K562 (cell line): ENCODE data around the gene ZBED4. TPM values are rescaled to one million over a fixed set of nuclear protein-coding genes. Genes with fewer than 3 reads are reported as not detected.
A peak's percentile ranks its signal among the peaks of the same experiment; 100 is the strongest.

Source experiments
- CBFA2T2 ChIP-seq: fragments of 450-650 bp; conservative IDR thresholded peaks from 2 replicates; pipeline ENCODE4 v1.6.1; 2017; ENCODE audit warnings: mild to moderate bottlenecking
- CBX1 ChIP-seq: sonication (generic); IDR thresholded peaks from 2 replicates; pipeline ENCODE4 v1.6.1; 2016; ENCODE audit warnings: antibody characterized with exemption, low read depth, mild to moderate bottlenecking
- CREB1 ChIP-seq, 2 experiments: sonication (generic) in 1 of 2; formaldehyde crosslinking in 1 of 2; IDR thresholded peaks; 2 replicates each; pipeline versions ENCODE4 v1.6.1 to v1.8.0; 2012 to 2022; ENCODE audit warnings: inconsistent platforms in 1 of 2, mild to moderate bottlenecking in 1 of 2, missing genetic modification reagents in 1 of 2, moderate library complexity in 1 of 2
- CSDE1 ChIP-seq, 2 experiments: fragments of 450-650 bp; IDR thresholded peaks; 2 replicates each; pipeline ENCODE4 v1.6.1; 2016; ENCODE audit warnings: mild to moderate bottlenecking in 1 of 2
- ESRRA ChIP-seq: fragments of 450-650 bp; IDR thresholded peaks from 2 replicates; pipeline ENCODE4 v1.6.1; 2014; ENCODE audit warnings: low read depth, mild to moderate bottlenecking, moderate library complexity, borderline replicate concordance
- HINFP ChIP-seq: fragments of 450-650 bp; conservative IDR thresholded peaks from 2 replicates; pipeline ENCODE4 v1.6.1; 2016; ENCODE audit warnings: missing genetic modification characterization, low read depth, mild to moderate bottlenecking, control low read depth, missing compliant biosample characterization
- HMG20B ChIP-seq: fragments of 250-450 bp; sonication (Bioruptor Pico); IDR thresholded peaks from 2 replicates; pipeline ENCODE4 v1.5.0; 2021; ENCODE audit warnings: mild to moderate bottlenecking
- HNRNPL ChIP-seq: fragments of 200-400 bp; formaldehyde crosslinking; IDR thresholded peaks from 2 replicates; pipeline ENCODE4 v1.6.1; 2017; ENCODE audit warnings: low read depth, mild to moderate bottlenecking, low read length
- MAFF ChIP-seq: IDR thresholded peaks from 2 replicates; pipeline ENCODE4 v1.6.1; 2012; ENCODE audit warnings: low read length, improper control_type of control experiment
- NR2C1 ChIP-seq, 2 experiments: fragments of 450-650 bp; IDR thresholded peaks; 2 replicates each; pipeline ENCODE4 v1.6.1; 2017; ENCODE audit warnings: mild to moderate bottlenecking in 2 of 2, antibody characterized with exemption in 1 of 2, inconsistent platforms in 1 of 2, missing compliant biosample characterization in 1 of 2, missing genetic modification characterization in 1 of 2
- POLR3G ChIP-seq: IDR thresholded peaks from 2 replicates; pipeline ENCODE4 v1.6.1; 2011; ENCODE audit not compliant: insufficient read length, insufficient replicate concordance; ENCODE audit errors: extremely low read depth
- RNF2 ChIP-seq: sonication (generic); IDR thresholded peaks from 2 replicates; pipeline ENCODE4 v1.6.1; 2016
- SOX6 ChIP-seq: fragments of 450-650 bp; IDR thresholded peaks from 2 replicates; pipeline ENCODE4 v1.6.1; 2014; ENCODE audit warnings: mild to moderate bottlenecking
- TCF3 ChIP-seq: sonication (generic); formaldehyde crosslinking; IDR thresholded peaks from 2 replicates; pipeline ENCODE4 v1.4.0; 2020; ENCODE audit warnings: mild to moderate bottlenecking, missing genetic modification reagents
- TFAP4 ChIP-seq: sonication (generic); formaldehyde crosslinking; IDR thresholded peaks from 2 replicates; pipeline ENCODE4 v1.8.0; 2022; ENCODE audit warnings: missing genetic modification reagents, mild to moderate bottlenecking, moderate library complexity, borderline replicate concordance
- TFE3 ChIP-seq: fragments of 450-650 bp; formaldehyde crosslinking; IDR thresholded peaks from 2 replicates; pipeline ENCODE4 v1.4.0; 2020; ENCODE audit warnings: mild to moderate bottlenecking, mixed read lengths
- ZNF143 ChIP-seq: sonication (generic); formaldehyde crosslinking; IDR thresholded peaks from 2 replicates; pipeline ENCODE4 v1.9.0; 2022; ENCODE audit warnings: mild to moderate bottlenecking, missing genetic modification reagents
- ZNF449 ChIP-seq: fragments of 250-450 bp; sonication (Bioruptor Pico); IDR thresholded peaks from 2 replicates; pipeline ENCODE4 v1.8.0; 2022; ENCODE audit warnings: moderate library complexity, mild to moderate bottlenecking, inconsistent platforms
- ZNF740 ChIP-seq, 3 experiments: fragments of 200-800 bp in 1 of 3; sonication (Bioruptor generic) in 1 of 3; sonication (generic) in 1 of 3; formaldehyde crosslinking in 1 of 3; IDR thresholded peaks; 2 replicates each; pipeline versions ENCODE4 v1.6.1 to v1.8.0; 2016 to 2022; ENCODE audit warnings: mild to moderate bottlenecking in 2 of 3, missing compliant biosample characterization in 2 of 3, missing genetic modification characterization in 2 of 3, missing genetic modification reagents in 1 of 3
- polyA plus RNA-seq, 8 experiments: library from polyadenylated mRNA; depleted of rRNA in 4 of 8; stranded (reverse) in 5 of 8; unstranded in 3 of 8; fragments of >200 nt; fragmentation: Nextera tagmentation in 2 of 8; fragmentation: Illumina TruSeq in 1 of 8; extraction: Ambion mirVana in 2 of 8; extraction: Trizol in 1 of 8; gene quantifications; 2 replicates each; pipeline versions ENCODE4 v1.2.1 to v1.2.3, GENCODE V29; 2011 to 2014; ENCODE audit warnings: inconsistent platforms in 1 of 8, missing spikeins in 1 of 8
- total RNA-seq, 7 experiments: library from RNA; depleted of rRNA in 6 of 7; stranded (reverse); fragments of >200 nt in 6 of 7; fragmentation: Illumina TruSeq in 2 of 7; extraction: Trizol in 2 of 7; gene quantifications; 2 replicates each; pipeline versions ENCODE4 v1.2.1 to v1.2.3, GENCODE V29; 2011 to 2021; ENCODE audit warnings: low replicate concordance in 1 of 7

ZBED4 gene
- total and polyA plus RNA-seq, 9 of the 15 experiments (the other 6 are each of a cell fraction or from before 2014, with no cell fraction given), result 1.5 to 16.8 (median 7.4) TPM

GRCh38 chr22:49936018-49936972 is 82.7 kb downstream of the ZBED4 start (continued):
- no peak for TF ChIP-seq HNRNPL
- TF ChIP-seq ESRRA, result peak; percentile 97
- no peak for TF ChIP-seq CSDE1 (IDR thresholded peaks at IDR 0.05)
- TF ChIP-seq ZNF449 (CRISPR knock-in tag), result no peak
- TF ChIP-seq CBFA2T2, result no peak
- TF ChIP-seq TFAP4 (CRISPR knock-in tag), result peak; percentile 71; the same call in 1 of the 2 replicates
- no peak for TF ChIP-seq MAFF
- no peak for TF ChIP-seq NR2C1 (IDR thresholded peaks at IDR 0.05)
- TF ChIP-seq NR2C1 (tag; IDR thresholded peaks at IDR 0.05), result 0 out of 2 replicates have a peak, but pooled peaks have one; percentile 17
- TF ChIP-seq RNF2, result 0 out of 2 replicates have a peak, but pooled peaks have one; percentile 40
- no peak for TF ChIP-seq CREB1 (IDR thresholded peaks at IDR 0.05)
- peak; percentile 46; the same call in 1 of the 2 replicates for TF ChIP-seq CREB1 (CRISPR knock-in tag; IDR thresholded peaks at IDR 0.05)
- 0 out of 2 replicates have a peak, but pooled peaks have one; percentile 20 for TF ChIP-seq CBX1
- TF ChIP-seq ZNF740 (CRISPR knock-in tag; IDR thresholded peaks at IDR 0.05), result peak; percentile 54; the same call in 1 of the 2 replicates
- peak in 1 of 2 experiments; percentile 53; a peak in 1 of 4 replicates for TF ChIP-seq ZNF740 (tag; IDR thresholded peaks at IDR 0.05)
- no peak for TF ChIP-seq HINFP (tag)
- no peak for TF ChIP-seq TFE3 (CRISPR knock-in tag)
- TF ChIP-seq HMG20B (CRISPR knock-in tag), result no peak
- no peak for TF ChIP-seq POLR3G
- TF ChIP-seq TCF3 (CRISPR knock-in tag), result peak; percentile 10; the same call in 1 of the 2 replicates
- no peak for TF ChIP-seq ZNF143 (CRISPR knock-in tag)
- 0 out of 2 replicates have a peak, but pooled peaks have one; percentile 32 for TF ChIP-seq SOX6
